Epithelial cell of proximal tubule (primary cell): ENCODE results near the gene SSTR4. TPM values are rescaled to one million over a fixed set of nuclear protein-coding genes. Genes with fewer than 3 reads are reported as not detected.

Experiments
- DNase-seq: peaks from one replicate; pipeline ENCODE4 v3.0.0-alpha.2; 2011; ENCODE audit warnings: low read depth
- H3K4me3 ChIP-seq: 2 replicates; pipeline ENCODE4 v1.5.1; 2011; ENCODE audit warnings: low read depth, mild to moderate bottlenecking, low read length
- CTCF ChIP-seq: conservative IDR thresholded peaks from 2 replicates; pipeline ENCODE4 v1.5.1; 2012; ENCODE audit warnings: low read depth, mild to moderate bottlenecking, low read length
- total RNA-seq: library from RNA; depleted of rRNA; stranded (reverse); fragments of >200 nt; gene quantifications from 2 replicates; pipeline ENCODE4 v1.2.3, GENCODE V29; 2015

Gene SSTR4
- total RNA-seq, 1 donor from 2014 or later: not detected

- no peak for TF ChIP-seq CTCF
- no peak overlapping the region for H3K4me3 ChIP-seq
- no peak for DNase-seq
Measured at GRCh38 chr20:23062632-23063031, 27.5 kb downstream of the SSTR4 start.

- no peak for TF ChIP-seq CTCF
- no peak overlapping the region for H3K4me3 ChIP-seq
- no peak for DNase-seq
Measured at GRCh38 chr20:23063168-23063567, 28.1 kb downstream of the SSTR4 start.

- no peak for TF ChIP-seq CTCF
- H3K4me3 ChIP-seq: no peak overlapping the region
- DNase-seq: no peak
Measured at GRCh38 chr20:23063581-23063980, 28.5 kb downstream of the SSTR4 start.

- no peak overlapping the region for H3K4me3 ChIP-seq
- TF ChIP-seq CTCF: no peak
- DNase-seq: no peak
Measured at GRCh38 chr20:23065266-23066201, 30.4 kb downstream of the SSTR4 start.

GRCh38 chr20:23066772-23067171 lies 31.7 kb downstream of the SSTR4 start:
- TF ChIP-seq CTCF: no peak
- DNase-seq: no peak
- no peak overlapping the region for H3K4me3 ChIP-seq

- no peak for TF ChIP-seq CTCF
- H3K4me3 ChIP-seq: no peak overlapping the region
- no peak for DNase-seq
Measured at GRCh38 chr20:23068283-23068682, 33.2 kb downstream of the SSTR4 start.

GRCh38 chr20:23069108-23069507 lies 34.0 kb downstream of the SSTR4 start:
- TF ChIP-seq CTCF: no peak
- no peak for DNase-seq
- no peak overlapping the region for H3K4me3 ChIP-seq
